ENCODE data around the gene CYFIP1.

The CYFIP1 gene

GRCh38 chr15:22863356-22863755 lies 116.8 kb downstream of the CYFIP1 start:
- Histone ChIP-seq H3K27me3 (ENCODE audit: insufficient read depth, low read depth) (no peaks in the 10 kb centered on the region), H3K4me2 (no peak overlapping the region), H2AFZ (ENCODE audit: low read depth) (no peak overlapping the region), H3K27ac (no peak overlapping the region), H3K4me3 (IDR thresholded peaks at IDR 0.05; ENCODE audit: insufficient read depth, low read depth, low read length) (no peak overlapping the region), H4K20me1 (ENCODE audit: insufficient read depth) (no peaks in the 10 kb centered on the region), H3K79me2 (ENCODE audit: insufficient read depth, low read depth) (no peaks in the 10 kb centered on the region), H3K36me3 (ENCODE audit: insufficient read depth) (no peaks in the 10 kb centered on the region; the same call in 1 of the 2 replicates), H3K4me1 (ENCODE audit: low read depth, poor library complexity, severe bottlenecking) (no peaks in the 10 kb centered on the region), H3K9ac (no peak overlapping the region)
- no peak for TF ChIP-seq CTCF (conservative IDR thresholded peaks at IDR 0.05; ENCODE audit: low read depth, low read length)

- no peaks in the 10 kb centered on the region; the same call in 1 of the 2 replicates for H3K36me3 ChIP-seq (ENCODE audit: insufficient read depth)
- no peaks in the 10 kb centered on the region for H3K4me1 ChIP-seq (ENCODE audit: low read depth, poor library complexity, severe bottlenecking)
- no peak overlapping the region for H2AFZ ChIP-seq (ENCODE audit: low read depth)
- H3K4me3 ChIP-seq (IDR thresholded peaks at IDR 0.05; ENCODE audit: insufficient read depth, low read depth, low read length) = no peak overlapping the region
- no peak overlapping the region for H3K4me2 ChIP-seq
- no peak overlapping the region for H3K9ac ChIP-seq
- TF ChIP-seq CTCF (conservative IDR thresholded peaks at IDR 0.05; ENCODE audit: low read depth, low read length) = no peak
- H3K27ac ChIP-seq = no peak overlapping the region
- no peaks in the 10 kb centered on the region for H3K27me3 ChIP-seq (ENCODE audit: insufficient read depth, low read depth)
- H4K20me1 ChIP-seq (ENCODE audit: insufficient read depth) = no peaks in the 10 kb centered on the region
- H3K79me2 ChIP-seq (ENCODE audit: insufficient read depth, low read depth) = no peaks in the 10 kb centered on the region
These were observed 119.0 kb downstream of the CYFIP1 start for GRCh38 chr15:22861161-22861560.

GRCh38 chr15:22856659-22857058 lies 123.5 kb downstream of the CYFIP1 start:
- H2AFZ ChIP-seq (ENCODE audit: low read depth) = no peak overlapping the region
- no peaks in the 10 kb centered on the region for H3K4me1 ChIP-seq (ENCODE audit: low read depth, poor library complexity, severe bottlenecking)
- H3K4me3 ChIP-seq (IDR thresholded peaks at IDR 0.05; ENCODE audit: insufficient read depth, low read depth, low read length) = no peak overlapping the region
- H3K9ac ChIP-seq = no peak overlapping the region
- H3K27me3 ChIP-seq (ENCODE audit: insufficient read depth, low read depth) = no peaks in the 10 kb centered on the region
- H4K20me1 ChIP-seq (ENCODE audit: insufficient read depth) = 0 out of 2 replicates have a peak, but pooled peaks cover 1% of the 10 kb centered on the region
- no peak overlapping the region for H3K27ac ChIP-seq
- 0 out of 2 replicates have a peak, but pooled peaks cover 5% of the 10 kb centered on the region for H3K79me2 ChIP-seq (ENCODE audit: insufficient read depth, low read depth)
- TF ChIP-seq CTCF (conservative IDR thresholded peaks at IDR 0.05; ENCODE audit: low read depth, low read length) = no peak
- no peak overlapping the region for H3K4me2 ChIP-seq
- H3K36me3 ChIP-seq (ENCODE audit: insufficient read depth) = peaks cover 6% of the 10 kb centered on the region; the same call in 1 of the 2 replicates

GRCh38 chr15:22855791-22856190 lies 124.4 kb downstream of the CYFIP1 start:
- peaks cover 13% of the 10 kb centered on the region; the same call in 1 of the 2 replicates for H3K79me2 ChIP-seq (ENCODE audit: insufficient read depth, low read depth)
- 0 out of 2 replicates have a peak, but pooled peaks cover 3% of the 10 kb centered on the region for H4K20me1 ChIP-seq (ENCODE audit: insufficient read depth)
- H3K27me3 ChIP-seq (ENCODE audit: insufficient read depth, low read depth) = no peaks in the 10 kb centered on the region
- H3K4me1 ChIP-seq (ENCODE audit: low read depth, poor library complexity, severe bottlenecking) = no peaks in the 10 kb centered on the region
- H3K4me2 ChIP-seq = no peak overlapping the region
- no peak for TF ChIP-seq CTCF (conservative IDR thresholded peaks at IDR 0.05; ENCODE audit: low read depth, low read length)
- H2AFZ ChIP-seq (ENCODE audit: low read depth) = no peak overlapping the region
- no peak overlapping the region for H3K9ac ChIP-seq
- no peak overlapping the region for H3K4me3 ChIP-seq (IDR thresholded peaks at IDR 0.05; ENCODE audit: insufficient read depth, low read depth, low read length)
- peaks cover 7% of the 10 kb centered on the region; the same call in 1 of the 2 replicates for H3K36me3 ChIP-seq (ENCODE audit: insufficient read depth)
- no peak overlapping the region for H3K27ac ChIP-seq

Measured in KMS-11 (cell line).